ENCODE measurements around the gene IRF4.

DNA sequence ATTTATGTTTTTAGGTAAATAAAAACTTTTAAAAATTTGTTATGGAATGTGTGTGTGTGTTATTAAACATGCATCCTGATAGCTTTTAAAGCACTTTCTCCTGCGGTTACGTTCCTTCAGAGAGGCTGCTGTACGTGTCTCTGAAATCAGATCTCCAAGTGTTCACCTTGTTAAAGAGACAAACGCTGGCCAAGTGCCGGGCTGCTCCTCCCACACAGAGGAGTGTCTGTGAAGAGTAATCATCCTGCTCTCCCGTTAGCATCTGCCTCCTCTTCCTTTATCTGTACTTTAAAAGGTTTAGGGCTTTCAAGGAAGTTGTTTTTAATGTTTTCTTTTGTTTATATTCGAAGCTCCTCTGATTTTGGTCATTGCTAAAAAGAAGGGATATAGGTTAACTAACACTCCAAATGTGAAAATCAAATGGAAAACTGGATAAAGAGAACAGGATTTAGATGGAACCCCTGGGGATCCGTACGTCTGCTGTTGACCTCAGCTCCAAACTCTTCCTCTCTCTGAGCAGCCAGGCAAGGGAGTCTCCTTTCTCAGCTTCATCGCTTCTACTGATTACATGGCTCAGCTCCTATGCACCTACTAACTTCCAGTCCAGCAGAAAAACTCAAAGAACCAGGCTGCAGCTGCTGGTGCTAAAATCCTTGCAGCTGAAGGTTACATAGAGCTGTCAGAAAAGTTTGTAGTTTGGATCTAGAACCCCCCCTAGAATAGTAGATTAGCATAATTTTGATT is 20.0 kb downstream of the IRF4 start:
- TF ChIP-seq CTCF (IDR thresholded peaks at IDR 0.05 in 4 of 5, conservative IDR thresholded peaks at IDR 0.05 in 1 of 5) (no peak), POLR2A (IDR thresholded peaks at IDR 0.05) (no peak)

Measured in gastrocnemius medialis (tissue), 4 donors.